Measurements from ENCODE around the gene MCRS1. TPM values are rescaled to one million over a fixed set of nuclear protein-coding genes. Genes with fewer than 3 reads are reported as not detected.
"Not testable (repeated sequence)": the region's sequence is repeated elsewhere in the genome, so short reads cannot be mapped to it uniquely, and the experiment has no call there.

MCRS1 gene
- total RNA-seq, 1 donor from 2014 or later: 67.1 TPM

DNA sequence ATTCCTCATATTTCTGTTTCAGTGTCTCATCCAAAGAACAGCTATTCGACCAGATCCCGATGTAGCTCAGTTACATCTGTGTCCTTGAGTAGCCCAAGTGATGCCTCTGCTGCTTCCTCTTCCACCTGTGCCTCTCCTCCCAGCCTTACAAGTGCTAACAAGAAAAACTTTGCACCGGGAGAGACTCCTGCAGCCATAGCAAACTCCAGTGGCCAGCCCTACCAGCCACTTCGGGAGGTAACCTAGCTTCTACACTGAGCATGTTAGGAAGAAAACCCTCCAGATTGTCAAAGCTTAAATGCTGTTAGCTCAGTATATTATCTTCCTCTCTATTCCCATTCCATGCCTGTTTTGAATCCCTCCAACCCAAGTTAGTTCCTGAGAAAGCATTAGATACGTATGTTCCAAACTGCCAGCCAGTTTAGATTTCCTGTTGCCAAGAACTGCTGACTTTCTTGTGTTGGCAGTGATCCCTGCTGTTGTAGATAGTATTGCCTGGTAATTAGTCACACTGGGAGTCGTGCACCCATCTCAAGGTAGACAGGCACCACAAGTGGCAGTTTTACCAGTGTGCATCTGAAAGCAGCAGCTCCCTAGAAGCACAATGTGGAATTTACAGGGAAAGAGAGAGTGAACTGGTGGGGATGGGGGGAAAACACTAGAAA is 43.1 kb downstream of the MCRS1 start:
- DNase-seq (ENCODE audit: extremely low read depth, low read depth, low spot score): no peak

DNA sequence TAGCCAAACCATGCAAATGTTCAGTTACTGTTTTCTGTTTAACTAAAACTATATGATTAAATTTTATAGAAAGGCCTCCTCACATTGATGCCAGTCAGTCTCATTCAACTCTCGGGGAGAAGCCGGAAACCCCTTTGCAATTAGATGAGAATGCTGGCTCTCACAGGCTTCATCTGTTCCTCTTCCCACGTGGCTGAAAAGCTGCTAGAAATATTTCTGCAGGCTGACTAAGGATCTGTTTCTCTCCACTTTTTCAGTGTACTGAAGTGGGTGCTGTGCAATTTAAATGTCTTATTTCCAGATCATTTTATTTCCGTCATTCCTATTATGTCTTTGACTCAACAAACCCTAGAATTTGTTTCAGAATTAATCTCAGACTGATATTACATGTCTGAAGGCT is 46.6 kb downstream of the MCRS1 start:
- DNase-seq (ENCODE audit: extremely low read depth, low read depth, low spot score): no peak

- DNase-seq (ENCODE audit: extremely low read depth, low read depth, low spot score): no peak
Measured at GRCh38 chr12:49519574-49519936, 48.4 kb downstream of the MCRS1 start.

GRCh38 chr12:49518914-49519573 is 48.9 kb downstream of the MCRS1 start:
- no peak for DNase-seq (ENCODE audit: extremely low read depth, low read depth, low spot score)

DNA sequence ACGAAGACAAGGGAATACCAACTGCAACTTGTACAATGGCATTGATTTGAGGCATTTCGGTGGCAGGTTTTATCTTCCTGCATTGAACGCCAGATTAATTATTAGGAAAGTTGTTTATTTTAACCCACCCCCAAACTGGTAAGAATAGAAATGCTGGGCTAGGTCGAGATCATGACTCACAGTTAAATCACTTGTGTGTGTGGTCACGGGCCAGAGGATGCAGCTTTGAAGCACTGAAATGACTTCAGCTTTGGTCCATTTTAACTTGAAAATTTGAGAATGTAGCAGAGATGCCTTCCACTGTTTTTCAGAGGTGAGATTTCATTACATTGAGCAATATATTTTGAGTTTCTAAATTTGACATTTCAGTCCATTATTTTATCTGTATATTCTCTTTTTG is 52.7 kb downstream of the MCRS1 start:
- DNase-seq (ENCODE audit: extremely low read depth, low read depth, low spot score): no peak

DNA sequence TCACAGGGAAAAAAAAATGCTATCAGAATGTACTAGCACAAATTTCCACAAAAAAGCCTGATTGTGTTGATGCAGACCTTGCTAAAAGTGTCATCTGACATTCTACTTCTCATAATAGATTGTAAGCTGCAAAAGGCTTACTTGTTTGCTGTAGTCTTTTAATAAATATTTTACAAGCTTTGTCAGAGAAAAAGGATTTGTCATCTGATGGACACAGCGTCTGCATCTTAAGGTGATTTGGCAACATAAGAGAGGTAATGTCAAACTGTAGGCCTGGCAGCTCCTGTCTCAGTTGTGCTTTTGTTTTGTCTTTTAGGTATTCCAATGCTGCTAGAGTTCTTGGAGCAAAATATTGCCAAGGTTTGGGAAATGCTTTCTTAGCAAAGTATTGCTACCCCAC is 55.4 kb downstream of the MCRS1 start:
- DNase-seq (ENCODE audit: extremely low read depth, low read depth, low spot score): no peak

GRCh38 chr12:49511410-49511809 is 56.5 kb downstream of the MCRS1 start:
- no peak for DNase-seq (ENCODE audit: extremely low read depth, low read depth, low spot score)

DNA sequence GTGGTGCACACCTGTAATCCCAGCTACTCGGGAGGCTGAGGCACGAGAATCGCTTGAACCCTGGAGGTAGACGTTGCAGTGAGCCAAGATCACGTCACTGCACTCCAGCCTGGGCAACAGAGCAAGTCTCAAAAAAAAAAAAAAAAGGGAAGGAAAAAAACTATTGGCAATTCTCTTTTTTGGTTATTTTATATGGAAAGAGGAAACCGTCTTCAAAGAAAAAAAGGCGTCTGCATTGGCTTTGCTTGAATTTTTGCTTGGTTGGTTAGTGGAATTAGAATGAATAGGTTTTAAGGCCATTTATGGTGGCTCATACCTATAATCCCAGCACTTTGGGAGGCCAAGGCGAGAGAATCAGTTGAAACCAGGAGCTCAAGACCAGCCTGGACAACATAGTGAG is 58.3 kb downstream of the MCRS1 start:
- not testable (repeated sequence) for DNase-seq (ENCODE audit: extremely low read depth, low read depth, low spot score)

Other genes starting within 250 kb of the MCRS1 start
- 4.7 and 11.4 TPM in 2 replicates for gene TROAP, start 244.9 kb downstream of the MCRS1 start, total RNA-seq
- not detected in 2 replicates for gene C1QL4, start 231.0 kb downstream of the MCRS1 start, total RNA-seq
- gene DNAJC22, start 221.3 kb downstream of the MCRS1 start, total RNA-seq: 0.48 and 1.2 TPM in 2 replicates
- gene SPATS2, start 200.7 kb downstream of the MCRS1 start, total RNA-seq: 40.5 and 45.2 TPM in 2 replicates
- not detected in 2 replicates for gene KCNH3, start 29.1 kb downstream of the MCRS1 start, total RNA-seq
- 0.05 and 0.12 TPM in 2 replicates for gene FAM186B, start 37.5 kb upstream of the MCRS1 start, total RNA-seq
- gene PRPF40B, start 55.4 kb upstream of the MCRS1 start, total RNA-seq: 6.3 and 20.5 TPM in 2 replicates
- gene FMNL3, start 139.3 kb upstream of the MCRS1 start, total RNA-seq: 86.0 and 148 TPM in 2 replicates
- gene TMBIM6, start 173.4 kb upstream of the MCRS1 start, total RNA-seq: 379 and 388 TPM in 2 replicates

Data from glomerular endothelial cell (primary cell).